ENCODE measurements around the gene GLIS2.

The GLIS2 gene

DNA sequence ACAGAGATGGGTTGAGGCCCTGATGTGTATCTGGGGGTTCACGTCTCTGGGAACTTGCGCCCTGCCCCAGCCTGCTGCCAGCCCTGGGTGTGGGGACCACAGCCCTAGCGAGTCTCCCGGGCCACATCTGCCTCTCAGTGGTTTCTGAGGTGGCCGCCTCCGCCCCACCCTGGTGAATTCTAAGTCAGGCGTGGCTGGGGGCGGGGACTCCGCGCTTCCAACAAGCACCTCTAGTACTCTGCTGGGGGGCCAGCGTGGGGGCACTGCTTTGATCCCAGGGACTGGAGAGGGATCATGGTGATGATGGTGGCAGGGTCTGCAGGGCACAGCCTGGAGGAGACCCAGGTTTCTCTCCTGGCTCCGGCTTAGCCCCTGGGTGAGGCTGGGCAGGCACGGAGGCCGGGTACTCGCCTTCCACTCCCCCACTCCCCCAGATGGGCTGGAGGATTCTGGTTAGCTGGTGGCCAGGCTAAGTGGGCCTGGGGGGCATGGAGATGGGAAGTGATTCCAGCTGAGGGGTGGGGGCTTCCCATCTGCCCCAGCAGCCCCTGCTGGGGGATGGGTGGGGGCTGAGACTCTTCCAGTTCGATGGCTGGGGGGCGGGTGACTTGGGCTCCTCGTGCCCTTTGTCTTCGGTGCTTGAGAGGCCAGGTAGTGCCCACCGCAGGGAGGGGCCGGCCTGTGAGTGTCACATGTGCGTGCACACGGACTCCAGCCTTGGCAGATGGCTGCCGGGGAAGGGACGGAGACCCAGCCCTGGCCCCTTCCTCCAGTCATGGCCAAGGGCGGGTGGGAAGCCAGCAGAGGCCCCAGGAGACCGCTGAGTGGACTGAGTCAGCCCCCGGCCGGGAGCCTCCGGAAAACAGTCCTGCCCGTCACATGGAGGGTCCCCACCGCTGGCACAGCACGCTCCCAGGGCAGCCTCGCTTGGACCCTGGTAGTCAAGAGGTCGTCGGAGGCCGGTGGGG lies 3.9 kb downstream of the GLIS2 start:
- peak in 2 of 3 experiments; percentile 51 to 55 for DNase-seq (ENCODE audit: low read depth in 2 of 3, low spot score in 2 of 3)

GRCh38 chr16:4320571-4321137 lies 4.8 kb downstream of the GLIS2 start:
- DNase-seq (ENCODE audit: low read depth in 2 of 3, low spot score in 2 of 3) = no peak

DNA sequence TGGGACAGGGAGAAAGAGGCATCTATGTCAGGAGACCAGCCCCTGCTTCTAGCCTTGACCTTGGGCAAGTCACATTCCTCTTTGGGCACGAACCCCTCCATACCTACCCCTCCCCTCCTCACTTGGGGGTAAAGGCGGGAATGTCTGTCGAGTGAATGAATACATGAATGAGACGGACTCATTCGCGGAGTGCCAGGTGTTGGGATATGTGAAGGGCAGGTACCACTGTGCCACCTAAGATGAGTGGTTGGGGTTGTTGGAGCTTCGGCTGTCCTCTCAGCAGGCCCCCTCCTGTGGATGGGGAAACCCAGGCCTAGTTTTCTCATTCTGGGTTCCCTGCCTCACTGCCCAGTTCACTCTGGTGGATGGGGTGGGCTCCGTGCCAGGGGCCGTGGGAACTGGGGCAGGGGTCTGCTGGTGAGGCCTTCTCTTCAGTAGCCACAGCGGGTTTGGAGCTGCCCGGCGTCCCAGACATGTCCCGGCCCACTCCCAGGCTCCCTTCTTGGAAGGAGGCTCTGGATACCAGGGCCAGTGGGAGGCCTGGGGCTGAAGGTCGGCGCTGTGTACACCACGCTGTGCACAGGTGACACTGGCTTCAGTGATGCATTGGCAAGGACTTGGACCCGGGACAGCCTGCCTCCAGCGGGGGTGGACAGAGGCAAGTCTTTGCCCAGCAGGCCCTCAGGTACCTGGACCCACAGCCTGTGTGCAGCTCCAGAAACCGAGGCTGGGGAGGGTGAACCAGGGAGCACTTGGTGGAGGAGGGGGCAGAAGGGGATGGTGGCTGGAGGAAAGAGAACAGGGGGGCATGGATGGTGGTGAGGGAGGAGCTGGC lies 5.6 kb downstream of the GLIS2 start:
- no peak for DNase-seq (ENCODE audit: low read depth in 2 of 3, low spot score in 2 of 3)

DNA sequence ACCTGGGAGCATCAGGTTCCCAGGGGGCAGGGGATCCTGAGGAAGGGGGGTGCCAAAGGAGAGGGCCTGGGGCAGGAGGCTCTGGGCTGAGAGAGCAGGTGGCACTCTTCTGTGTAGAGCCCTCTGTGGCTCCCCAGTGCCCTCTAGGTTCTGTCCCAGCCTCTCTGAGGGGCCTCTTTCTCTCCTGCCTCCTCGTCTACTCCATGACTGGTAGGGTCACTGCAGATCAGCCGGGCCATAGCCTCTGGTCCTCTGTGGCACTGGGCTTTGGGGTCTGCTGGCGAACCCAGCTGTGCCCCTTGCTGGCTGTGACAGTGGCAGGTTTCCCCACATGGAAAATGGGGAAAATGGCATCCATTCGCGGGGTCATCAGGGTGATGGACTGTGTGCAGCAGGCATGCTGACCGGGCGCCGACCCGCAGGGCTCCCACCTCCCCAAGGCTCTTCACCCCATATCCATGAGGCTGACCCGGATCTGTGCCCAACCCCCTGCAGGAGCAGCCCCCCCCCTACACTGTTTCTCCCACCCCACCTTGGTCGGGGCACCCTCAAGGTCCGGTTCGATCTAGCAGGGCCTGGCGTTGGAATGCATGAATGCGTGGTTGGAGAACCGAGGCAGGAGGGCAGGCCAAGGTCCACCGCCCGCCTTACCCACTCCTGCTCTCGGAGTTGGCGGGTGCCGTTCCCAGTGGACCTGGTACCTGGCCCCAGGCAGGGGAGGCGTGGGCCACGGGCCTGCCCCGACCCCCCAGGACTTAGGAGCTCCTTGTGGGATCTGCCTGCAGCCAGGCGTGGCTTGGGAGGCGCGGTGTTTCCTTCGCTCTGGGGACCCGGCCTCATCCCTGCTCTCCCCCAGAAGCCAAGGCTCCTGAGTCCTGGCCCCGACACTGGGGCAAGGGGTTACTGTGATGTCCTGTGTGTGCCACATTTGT lies 6.5 kb downstream of the GLIS2 start:
- no peak for DNase-seq (ENCODE audit: low read depth in 2 of 3, low spot score in 2 of 3)

DNA sequence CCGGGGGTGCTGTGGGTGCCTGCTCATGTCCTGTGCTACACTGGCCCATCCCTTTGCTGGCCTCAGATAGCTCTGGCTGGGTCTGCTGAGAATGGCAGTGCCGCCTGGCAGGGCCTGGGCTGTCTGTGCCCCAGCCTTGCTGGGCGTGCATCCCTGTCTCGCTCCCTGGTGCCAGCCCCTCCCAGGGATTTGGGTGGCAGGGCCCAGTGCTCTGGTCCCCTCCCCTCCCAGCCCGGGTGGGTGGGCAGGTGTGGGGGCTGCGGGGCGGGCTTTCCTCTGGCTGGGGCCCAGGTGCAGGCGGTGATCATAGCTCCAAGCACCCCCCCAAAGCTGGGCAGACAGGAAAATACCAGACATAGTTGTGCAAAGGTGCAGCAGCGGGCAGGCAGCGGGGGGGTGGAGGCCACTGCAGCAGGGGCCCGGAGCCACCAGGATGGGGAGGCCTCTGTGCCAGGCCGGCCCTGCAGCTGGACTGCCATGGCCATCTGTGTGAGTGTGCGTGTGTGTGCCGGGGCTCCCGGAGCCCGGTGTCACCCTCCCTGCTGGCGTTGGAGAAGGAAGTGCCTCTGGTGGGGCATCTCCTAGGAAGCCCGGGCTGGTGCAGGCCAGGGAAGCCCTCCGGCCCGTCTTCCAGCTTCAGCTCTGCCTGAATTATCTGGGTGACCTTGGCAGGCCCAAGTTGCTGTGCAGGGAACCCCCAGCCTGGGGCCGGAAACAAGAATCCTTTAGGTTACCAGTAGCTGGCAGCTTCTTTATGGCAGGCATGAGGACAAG lies 7.4 kb downstream of the GLIS2 start:
- DNase-seq (ENCODE audit: low read depth in 2 of 3, low spot score in 2 of 3) = no peak

GRCh38 chr16:4323845-4324488 lies 8.1 kb downstream of the GLIS2 start:
- DNase-seq (ENCODE audit: low read depth in 2 of 3, low spot score in 2 of 3) = no peak

- DNase-seq (ENCODE audit: low read depth in 2 of 3, low spot score in 2 of 3) = no peak
Measured at GRCh38 chr16:4324492-4325252, 8.8 kb downstream of the GLIS2 start.

GRCh38 chr16:4325253-4325758 lies 9.4 kb downstream of the GLIS2 start:
- DNase-seq (ENCODE audit: low read depth in 2 of 3, low spot score in 2 of 3) = no peak

GRCh38 chr16:4327386-4328045 lies 11.6 kb downstream of the GLIS2 start:
- no peak for DNase-seq (ENCODE audit: low read depth in 2 of 3, low spot score in 2 of 3)

DNA sequence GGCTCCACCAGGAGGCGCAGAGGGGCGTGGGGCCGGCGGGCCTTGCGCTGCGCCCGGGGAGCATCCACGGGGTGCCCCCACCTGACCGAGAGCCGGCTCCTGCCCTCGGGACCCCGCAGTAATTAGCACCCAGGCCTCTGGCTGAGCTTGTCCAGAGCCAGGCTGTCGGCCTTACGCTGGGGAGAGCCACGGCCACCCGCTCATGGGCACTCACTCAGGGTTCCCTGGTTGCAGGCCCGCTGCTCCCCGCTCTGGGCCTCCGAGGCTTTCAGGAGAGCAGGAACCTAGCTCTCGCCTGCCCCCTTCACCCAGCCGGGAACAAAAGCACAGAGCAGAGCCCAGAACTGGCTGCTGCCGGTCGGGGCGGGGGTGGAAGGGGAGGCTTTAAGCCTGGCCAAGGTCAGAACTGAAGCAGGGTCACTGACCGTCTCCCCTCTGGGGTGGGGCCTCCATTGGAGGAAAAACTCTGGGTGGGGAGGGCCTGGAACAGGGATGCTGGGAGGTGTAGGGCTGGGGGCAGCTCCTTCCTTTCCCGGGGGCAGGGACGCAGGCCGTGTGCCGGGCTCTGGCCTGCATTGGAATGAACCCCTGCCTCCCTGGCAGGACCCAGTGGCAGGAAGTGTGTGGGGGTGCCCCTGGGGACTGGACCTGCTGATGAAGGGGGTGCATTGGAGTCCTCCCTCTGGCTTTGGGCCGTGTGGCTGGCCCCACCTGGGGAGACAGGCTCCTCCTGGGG lies 12.3 kb downstream of the GLIS2 start:
- no peak for DNase-seq (ENCODE audit: low read depth in 2 of 3, low spot score in 2 of 3)

- DNase-seq (ENCODE audit: low read depth in 2 of 3, low spot score in 2 of 3) = no peak
Measured at GRCh38 chr16:4328782-4329775, 13.2 kb downstream of the GLIS2 start.

- DNase-seq (ENCODE audit: low read depth in 2 of 3, low spot score in 2 of 3) = peak in 2 of 3 experiments; percentile 57 to 58
Measured at GRCh38 chr16:4330277-4330874, 14.5 kb downstream of the GLIS2 start.

- no peak for DNase-seq (ENCODE audit: low read depth in 2 of 3, low spot score in 2 of 3)
Measured at GRCh38 chr16:4332083-4332482, 16.2 kb downstream of the GLIS2 start.

DNA sequence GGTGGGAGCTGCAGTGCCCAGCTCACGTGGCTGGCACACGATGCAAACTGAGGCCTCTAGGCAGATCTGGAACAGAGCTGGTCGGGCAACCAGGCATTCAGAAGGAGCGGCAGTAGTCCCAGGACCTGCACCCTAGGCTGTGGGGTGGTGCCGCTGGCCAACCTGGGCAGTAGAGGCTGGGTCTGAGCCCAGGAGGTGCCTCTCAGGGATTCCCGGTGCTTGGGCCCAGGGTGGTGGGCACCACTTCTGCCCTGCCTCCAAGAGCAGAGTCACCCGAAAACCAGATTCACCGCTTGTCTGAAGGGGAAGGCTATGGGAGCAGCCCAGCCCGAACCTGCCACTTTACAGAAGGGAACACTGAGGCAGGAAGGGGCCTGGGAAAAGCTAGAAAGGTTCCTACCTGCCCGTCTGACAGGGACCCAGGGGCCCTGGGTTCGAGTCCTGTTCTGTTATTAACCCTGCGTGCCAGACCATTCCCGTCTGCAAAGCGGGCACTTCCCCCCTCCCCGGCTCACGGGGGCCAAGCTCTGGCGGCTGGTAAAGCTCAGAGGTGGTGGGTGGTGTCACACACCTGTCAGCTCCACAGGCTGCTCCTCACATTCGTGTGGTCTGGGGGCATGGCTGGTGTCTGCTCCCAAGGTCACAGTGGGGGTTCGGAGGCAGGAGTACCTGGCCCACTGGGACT lies 16.9 kb downstream of the GLIS2 start:
- DNase-seq (ENCODE audit: low read depth in 2 of 3, low spot score in 2 of 3) = no peak

- DNase-seq (ENCODE audit: low read depth in 2 of 3, low spot score in 2 of 3) = no peak
Measured at GRCh38 chr16:4333308-4333638, 17.4 kb downstream of the GLIS2 start.

Measured in activated CD8-positive, alpha-beta memory T cell treated with anti-CD3 and anti-CD28 coated beads for 48 hours (primary cell).